ENCODE measurements around the gene ZNF516.
"Not testable (repeated sequence)": the region's sequence is repeated elsewhere in the genome, so short reads cannot be mapped to it uniquely, and the experiment has no call there.

ZNF516 gene

DNA sequence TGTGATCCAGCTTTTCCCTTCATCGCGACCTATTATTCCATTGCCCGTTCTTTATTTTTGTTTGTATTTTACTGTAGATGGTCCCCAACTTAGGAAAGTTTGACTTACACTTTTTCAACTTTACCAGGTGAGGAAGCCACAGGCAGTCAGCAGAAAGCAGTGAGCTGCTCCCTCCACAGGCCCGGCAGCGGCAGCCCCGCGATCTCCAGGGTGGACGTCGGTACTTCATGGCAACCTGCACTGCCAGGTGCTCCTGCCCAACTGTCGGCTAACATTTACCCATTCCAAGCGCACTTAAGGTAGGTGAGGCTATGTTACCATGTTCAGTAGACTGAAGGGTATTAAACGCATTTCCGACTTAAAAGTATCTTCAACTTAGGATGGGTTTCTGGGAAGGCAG lies 12.8 kb downstream of the ZNF516 start:
- DNase-seq (ENCODE audit: low read depth, low spot score): no peak
- in situ Hi-C loops (cut with HindIII; ENCODE audit: low sequenced_read_pairs): no loop called here
- TF ChIP-seq, protein P1, sequence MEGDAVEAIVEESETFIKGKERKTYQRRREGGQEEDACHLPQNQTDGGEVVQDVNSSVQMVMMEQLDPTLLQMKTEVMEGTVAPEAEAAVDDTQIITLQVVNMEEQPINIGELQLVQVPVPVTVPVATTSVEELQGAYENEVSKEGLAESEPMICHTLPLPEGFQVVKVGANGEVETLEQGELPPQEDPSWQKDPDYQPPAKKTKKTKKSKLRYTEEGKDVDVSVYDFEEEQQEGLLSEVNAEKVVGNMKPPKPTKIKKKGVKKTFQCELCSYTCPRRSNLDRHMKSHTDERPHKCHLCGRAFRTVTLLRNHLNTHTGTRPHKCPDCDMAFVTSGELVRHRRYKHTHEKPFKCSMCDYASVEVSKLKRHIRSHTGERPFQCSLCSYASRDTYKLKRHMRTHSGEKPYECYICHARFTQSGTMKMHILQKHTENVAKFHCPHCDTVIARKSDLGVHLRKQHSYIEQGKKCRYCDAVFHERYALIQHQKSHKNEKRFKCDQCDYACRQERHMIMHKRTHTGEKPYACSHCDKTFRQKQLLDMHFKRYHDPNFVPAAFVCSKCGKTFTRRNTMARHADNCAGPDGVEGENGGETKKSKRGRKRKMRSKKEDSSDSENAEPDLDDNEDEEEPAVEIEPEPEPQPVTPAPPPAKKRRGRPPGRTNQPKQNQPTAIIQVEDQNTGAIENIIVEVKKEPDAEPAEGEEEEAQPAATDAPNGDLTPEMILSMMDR (IDR thresholded peaks at IDR 0.05; ENCODE audit: low read depth, low read length): no peak
- H3K4me3 ChIP-seq (ENCODE audit: low read depth, low read length): no peak overlapping the region

DNA sequence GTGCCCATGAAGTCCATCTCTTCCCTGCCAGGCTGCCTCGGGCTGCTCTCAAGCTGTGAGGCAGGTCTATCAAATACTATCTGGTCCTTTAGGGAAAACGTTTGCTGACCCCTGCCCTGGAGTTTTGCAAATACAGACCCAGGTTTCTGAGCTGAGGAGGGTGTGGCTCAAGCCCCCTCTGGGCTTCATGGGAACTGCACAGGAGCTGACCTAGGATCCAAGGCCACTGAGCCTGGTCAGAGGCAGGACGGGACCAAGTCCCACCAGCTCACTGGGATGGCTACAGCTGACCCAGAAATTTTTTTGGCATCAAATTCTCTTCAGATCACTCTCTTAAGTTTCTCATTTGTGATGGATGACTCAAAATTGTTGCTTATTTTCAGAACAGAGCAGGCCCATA lies 14.1 kb downstream of the ZNF516 start:
- TF ChIP-seq, protein P1 (IDR thresholded peaks at IDR 0.05; ENCODE audit: low read depth, low read length): no peak
- H3K4me3 ChIP-seq (ENCODE audit: low read depth, low read length): no peak overlapping the region
- no peak for DNase-seq (ENCODE audit: low read depth, low spot score)
- in situ Hi-C loops (cut with HindIII; ENCODE audit: low sequenced_read_pairs): no loop called here

DNA sequence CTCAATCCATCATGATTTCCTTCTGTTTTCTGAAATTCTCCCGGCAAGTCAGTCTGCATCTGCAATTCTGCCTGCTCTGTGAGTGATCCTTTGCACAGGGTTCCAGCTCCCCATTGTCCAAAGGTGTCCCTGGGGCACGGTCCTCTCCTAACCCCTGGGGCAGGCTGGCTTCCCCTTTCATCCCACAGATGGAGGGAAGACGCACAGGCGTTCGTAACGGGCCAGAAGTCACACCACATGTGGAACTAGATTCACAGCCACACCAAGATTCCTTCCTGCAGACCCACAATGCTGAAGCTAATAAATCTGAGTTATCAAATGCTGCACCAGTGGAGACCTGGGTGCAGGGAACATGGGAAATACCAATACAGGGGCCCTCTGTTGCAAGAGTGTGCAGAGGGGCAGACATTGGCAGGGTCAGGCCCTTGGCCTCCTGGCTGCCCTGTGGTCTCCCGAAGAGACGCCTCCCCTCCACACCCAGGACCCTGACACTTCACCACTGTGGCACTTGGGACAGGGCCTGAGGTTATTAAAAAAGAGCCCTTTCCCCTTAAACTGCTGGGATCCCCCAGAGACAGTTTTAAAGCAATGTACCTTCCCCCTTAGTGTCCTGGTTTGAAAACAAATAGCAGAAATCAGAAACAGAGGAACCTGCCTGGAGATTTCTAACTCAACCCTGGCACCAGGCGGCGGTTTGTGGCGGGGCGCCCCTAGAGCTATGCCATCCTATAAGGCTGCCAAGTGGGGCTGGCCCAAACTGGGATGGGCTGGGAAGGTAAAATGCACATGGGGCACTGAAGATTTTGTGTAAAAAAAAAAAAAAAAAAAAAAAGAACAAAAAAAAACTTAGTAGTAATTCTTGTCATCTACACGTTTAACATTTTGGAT lies 15.4 kb downstream of the ZNF516 start:
- no peak overlapping the region for H3K4me3 ChIP-seq (ENCODE audit: low read depth, low read length)
- TF ChIP-seq, protein P1 (IDR thresholded peaks at IDR 0.05; ENCODE audit: low read depth, low read length): no peak
- in situ Hi-C loops (cut with HindIII; ENCODE audit: low sequenced_read_pairs): no loop called here
- no peak for DNase-seq (ENCODE audit: low read depth, low spot score)

DNA sequence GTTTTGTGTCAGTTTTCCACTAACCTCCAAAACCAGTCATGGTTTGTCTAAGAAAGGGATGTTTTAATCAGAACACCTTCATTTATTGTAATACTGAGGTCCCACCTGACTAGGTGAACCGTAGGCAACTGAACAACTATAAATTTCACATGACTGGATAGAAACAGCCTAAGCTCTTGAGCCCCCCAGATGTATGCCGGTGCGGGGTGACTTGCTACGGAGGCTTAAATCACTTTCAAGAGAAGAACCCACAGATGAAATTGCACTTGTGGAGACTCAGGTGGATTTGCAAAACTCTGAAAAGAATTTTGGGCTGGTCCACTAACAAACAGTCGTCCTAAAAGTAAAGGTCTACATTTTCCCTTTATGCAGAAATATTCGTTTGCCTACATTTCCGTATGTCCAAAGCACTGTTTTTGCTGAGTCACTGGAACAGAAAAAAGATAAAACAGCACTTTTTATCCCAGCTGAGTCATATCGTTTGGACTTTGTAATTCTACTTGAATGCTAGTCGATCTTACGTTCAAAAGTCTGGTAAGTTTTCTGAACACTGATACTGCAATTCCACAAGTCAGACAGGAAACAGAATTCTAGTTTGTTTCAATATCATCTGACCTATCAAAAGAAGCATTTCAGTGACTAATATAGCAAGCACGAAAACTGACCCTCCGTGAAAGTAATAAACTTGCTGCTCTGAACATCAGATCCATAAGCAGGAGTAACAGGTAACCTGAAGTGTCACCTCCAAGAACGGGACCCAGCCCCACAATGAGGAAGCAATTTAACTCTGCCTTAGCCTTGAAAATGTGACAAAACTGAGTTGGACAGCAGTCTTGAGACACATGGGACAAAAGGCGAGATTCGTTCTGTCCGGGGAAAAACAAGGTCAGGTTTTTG lies 18.1 kb downstream of the ZNF516 start:
- H3K4me3 ChIP-seq (ENCODE audit: low read depth, low read length): peak overlapping the region; percentile 37
- peak; percentile 93 for DNase-seq (ENCODE audit: low read depth, low spot score)
- TF ChIP-seq, protein P1 (IDR thresholded peaks at IDR 0.05; ENCODE audit: low read depth, low read length): no peak
- in situ Hi-C loops (cut with HindIII; ENCODE audit: low sequenced_read_pairs): no loop called here

DNA sequence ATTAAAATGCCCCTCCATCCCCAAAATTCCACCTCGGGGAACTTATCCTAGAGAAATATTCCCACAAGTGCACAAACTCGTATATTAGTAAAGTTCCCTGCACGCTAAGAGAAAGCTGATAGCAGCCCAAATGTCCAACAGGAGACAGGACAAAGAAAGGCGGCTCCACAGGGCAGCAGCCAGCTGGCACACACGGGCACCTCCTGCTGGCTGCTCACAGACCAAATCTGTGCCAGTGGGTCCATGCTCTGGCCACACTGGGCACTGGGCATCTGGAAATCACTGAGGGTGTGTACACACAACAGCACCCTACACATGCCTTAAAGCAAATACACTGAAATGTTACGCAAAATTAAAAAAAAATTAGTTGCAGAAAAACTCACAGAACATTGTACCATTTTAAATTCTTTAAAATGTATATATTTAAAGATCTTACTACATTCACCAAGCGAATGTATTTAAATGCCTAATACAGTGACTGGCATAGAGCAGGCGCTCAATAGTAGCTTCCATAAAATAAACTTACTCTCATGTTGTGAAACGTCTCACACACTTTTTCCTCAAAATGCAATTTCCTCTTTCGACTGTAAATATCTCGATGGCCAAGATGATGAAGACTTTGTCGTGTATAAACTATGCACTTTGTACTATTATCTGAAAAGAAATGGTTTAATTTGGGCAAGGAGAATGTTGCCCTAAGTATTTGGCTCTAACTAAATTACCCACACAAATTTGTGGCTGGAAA lies 19.4 kb downstream of the ZNF516 start:
- no peak for DNase-seq (ENCODE audit: low read depth, low spot score)
- in situ Hi-C loops (cut with HindIII; ENCODE audit: low sequenced_read_pairs): no loop called here
- no peak overlapping the region for H3K4me3 ChIP-seq (ENCODE audit: low read depth, low read length)
- TF ChIP-seq, protein P1 (IDR thresholded peaks at IDR 0.05; ENCODE audit: low read depth, low read length): peak; percentile 20

DNA sequence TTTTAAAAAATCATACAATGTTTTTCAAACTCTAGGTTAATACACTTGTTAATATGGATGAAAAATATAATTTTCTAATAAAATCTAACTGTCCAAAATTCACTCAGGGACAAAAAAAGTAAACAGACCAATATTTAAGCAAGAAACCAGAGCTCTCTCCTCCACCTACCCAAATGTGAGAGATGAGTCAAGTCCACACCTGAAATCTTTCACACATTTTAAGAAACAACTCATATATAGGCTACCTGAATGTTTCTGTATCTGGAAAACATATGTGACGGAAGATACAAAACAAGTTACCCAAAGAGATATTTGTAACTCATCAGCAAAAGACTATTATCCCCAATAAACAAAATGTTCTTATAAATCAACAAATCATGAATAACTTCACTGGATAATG lies 20.2 kb downstream of the ZNF516 start:
- in situ Hi-C loops (cut with HindIII; ENCODE audit: low sequenced_read_pairs): no loop called here
- no peak overlapping the region for H3K4me3 ChIP-seq (ENCODE audit: low read depth, low read length)
- TF ChIP-seq, protein P1 (IDR thresholded peaks at IDR 0.05; ENCODE audit: low read depth, low read length): no peak
- no peak for DNase-seq (ENCODE audit: low read depth, low spot score)

DNA sequence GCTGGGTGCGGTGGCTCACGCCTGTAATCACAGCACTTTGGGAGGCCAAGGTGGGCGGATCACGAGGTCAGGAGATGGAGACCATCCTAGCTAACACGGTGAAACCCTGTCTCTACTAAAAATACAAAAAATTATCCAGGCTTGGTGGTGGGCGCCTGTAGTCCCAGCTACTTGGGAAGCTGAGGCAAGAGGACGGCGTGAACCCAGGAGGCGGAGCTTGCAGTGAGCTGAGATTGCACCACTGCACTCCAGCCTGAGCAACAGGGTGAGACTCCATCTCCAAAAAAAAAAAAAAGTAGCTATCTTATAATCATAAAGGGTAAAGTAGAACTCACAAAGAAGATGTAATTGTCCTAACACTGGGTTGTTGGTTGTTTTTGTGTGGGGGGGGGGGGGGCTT lies 21.5 kb downstream of the ZNF516 start:
- DNase-seq (ENCODE audit: low read depth, low spot score); H3K4me3 ChIP-seq (ENCODE audit: low read depth, low read length); in situ Hi-C loops (cut with HindIII; ENCODE audit: low sequenced_read_pairs): not testable (repeated sequence)
